Gastrocnemius medialis (tissue), 4 donors: ENCODE data around the gene PGPEP1. TPM values are rescaled to one million over a fixed set of nuclear protein-coding genes. Genes with fewer than 3 reads are reported as not detected.
A peak's percentile ranks its signal among the peaks of the same experiment; 100 is the strongest.

ENCODE experiments used
- ATAC-seq, 2 donors: fragments of 150-250 bp; one replicate each; pipeline ENCODE4 v1.9.1; 2016
- DNase-seq, 2 donors: peaks; one replicate each; pipeline ENCODE4 v3.0.0-alpha.2; 2019
- H3K27ac ChIP-seq, 4 donors: fragments of 200-600 bp; sonication (generic); 1 replicate in 1 of 4; 2 replicates in 3 of 4; pipeline ENCODE4 v1.5.1; 2016 to 2018; ENCODE audit warnings: mild to moderate bottlenecking in 2 of 4, moderate library complexity in 1 of 4
- H3K27me3 ChIP-seq, 3 donors: fragments of 200-600 bp; sonication (generic) in 2 of 3; 1 replicate in 1 of 3; 2 replicates in 2 of 3; pipeline versions ENCODE4 v1.5.1 to v1.6.0; 2016 to 2019; ENCODE audit warnings: mild to moderate bottlenecking in 1 of 3, moderate library complexity in 1 of 3
- H3K36me3 ChIP-seq, 2 donors: fragments of 200-600 bp; sonication (generic) in 1 of 2; one replicate each; pipeline ENCODE4 v1.5.1; 2017 to 2018
- H3K4me1 ChIP-seq, 2 donors: fragments of 200-600 bp; sonication (generic) in 1 of 2; one replicate each; pipeline ENCODE4 v1.5.1; 2016 to 2017; ENCODE audit warnings: mild to moderate bottlenecking in 2 of 2
- H3K4me3 ChIP-seq, 4 donors: fragments of 200-600 bp; sonication (generic) in 3 of 4; 1 replicate in 1 of 4; 2 replicates in 3 of 4; pipeline ENCODE4 v1.5.1; 2016 to 2019; ENCODE audit warnings: mild to moderate bottlenecking in 2 of 4
- H3K9me3 ChIP-seq, 3 donors: fragments of 200-600 bp; sonication (generic) in 2 of 3; 1 replicate in 1 of 3; 2 replicates in 2 of 3; pipeline ENCODE4 v1.5.1; 2016 to 2019
- CTCF ChIP-seq, 5 experiments: fragments of 450-650 bp in 3 of 5; fragments of 200-600 bp in 2 of 5; sonication (generic) in 2 of 5; IDR thresholded peaks in 4 of 5; conservative IDR thresholded peaks in 1 of 5; 1 replicate in 4 of 5; 2 replicates in 1 of 5; pipeline ENCODE4 v1.5.1; 2016 to 2019; ENCODE audit warnings: antibody characterized with exemption in 5 of 5, mild to moderate bottlenecking in 3 of 5, moderate library complexity in 3 of 5
- POLR2A ChIP-seq, 2 donors: fragments of 450-650 bp; IDR thresholded peaks; one replicate each; pipeline ENCODE4 v1.6.1; 2017; ENCODE audit warnings: antibody characterized with exemption in 2 of 2, mild to moderate bottlenecking in 2 of 2, moderate library complexity in 2 of 2
- in situ Hi-C, 4 donors: fragments of 200-750 bp; cut with MboI; loops; one replicate each; pipeline versions ENCODE4 v1.15.0 to v1.8.0; 2017; ENCODE audit warnings: low sequenced_read_pairs in 4 of 4
- intact Hi-C: fragments of 100-400 bp; cut with DNase I; formaldehyde crosslinking; loops from one replicate; pipeline ENCODE4 v1.15.1; 2023; ENCODE audit warnings: low total_unique reads
- total RNA-seq, 4 donors: library from RNA; depleted of rRNA; stranded (reverse); fragments of >200 nt; gene quantifications; one replicate each; pipeline versions ENCODE4 v1.1.0 to v1.2.3, GENCODE V29; 2016

The PGPEP1 gene
- total RNA-seq, 4 donors from 2014 or later: 11.7 to 42.3 (median 23.6) TPM

DNA sequence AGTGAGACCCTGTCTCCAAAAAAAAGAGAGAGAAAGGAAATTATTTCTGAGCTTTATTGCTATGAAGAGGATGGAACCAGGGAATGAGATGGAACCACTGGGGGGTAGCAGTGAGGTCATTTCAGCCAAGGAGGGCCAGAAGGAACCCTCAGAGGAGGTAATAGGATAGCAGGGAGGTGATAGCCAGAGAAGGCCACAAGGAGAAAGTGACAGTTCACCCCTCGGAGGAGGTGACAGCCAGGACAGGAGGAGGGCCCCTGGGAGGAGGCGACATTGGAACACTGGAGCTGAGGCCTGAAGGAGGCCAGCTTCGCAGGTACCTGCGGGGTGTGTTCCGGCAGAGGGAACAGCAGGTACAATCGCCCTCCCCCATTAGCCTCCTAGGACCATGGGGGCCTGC is 675 bp upstream of the PGPEP1 start:
- ATAC-seq (peak in 1 of 2 donors; percentile 32), DNase-seq (peak in 1 of 2 donors; percentile 40)
- intact Hi-C loops: no loop called here
- no peak for TF ChIP-seq POLR2A (IDR thresholded peaks at IDR 0.05)
- TF ChIP-seq CTCF (IDR thresholded peaks at IDR 0.05 in 4 of 5, conservative IDR thresholded peaks at IDR 0.05 in 1 of 5): peak in 1 of 5 experiments; percentile 19
- in situ Hi-C loops: loop anchor here in 1 of 4 donors (10.0 kb wide), 1 partner anchor 65 kb away; no protein-coding TSS in a partner anchor
- Histone ChIP-seq H3K4me3 (peak overlapping the region in 3 of 4 donors; percentile 71 to 91 (median 82)), H3K27me3 (no peaks in the 10 kb centered on the region), H3K9me3 (no peaks in the 10 kb centered on the region), H3K4me1 (peaks cover 0 to 5% of the 10 kb centered on the region in 2 donors), H3K27ac (peak overlapping the region; percentile 87 to 92 (median 88)), H3K36me3 (no peaks in the 10 kb centered on the region)

- H3K9me3 ChIP-seq: no peaks in the 10 kb centered on the region
- DNase-seq (peak in 1 of 2 donors; percentile 62), ATAC-seq (peak; percentile 20 to 28)
- H3K36me3 ChIP-seq: peaks cover 0 to 6% of the 10 kb centered on the region in 2 donors
- intact Hi-C loops (no loop called here), in situ Hi-C loops (loop anchor here in 1 of 4 donors (10.0 kb wide), 1 partner anchor 64 kb away; no protein-coding TSS in a partner anchor)
- TF ChIP-seq POLR2A (IDR thresholded peaks at IDR 0.05): peak; percentile 21 to 40
- TF ChIP-seq CTCF (IDR thresholded peaks at IDR 0.05 in 4 of 5, conservative IDR thresholded peaks at IDR 0.05 in 1 of 5): no peak
- H3K27ac ChIP-seq: peak overlapping the region; percentile 87 to 92 (median 88)
- H3K27me3 ChIP-seq: no peaks in the 10 kb centered on the region
- peaks cover 0 to 5% of the 10 kb centered on the region in 2 donors for H3K4me1 ChIP-seq
- peak overlapping the region; percentile 71 to 91 (median 84) for H3K4me3 ChIP-seq
Measured at GRCh38 chr19:18340990-18341868, 831 bp downstream of the PGPEP1 start.

DNA sequence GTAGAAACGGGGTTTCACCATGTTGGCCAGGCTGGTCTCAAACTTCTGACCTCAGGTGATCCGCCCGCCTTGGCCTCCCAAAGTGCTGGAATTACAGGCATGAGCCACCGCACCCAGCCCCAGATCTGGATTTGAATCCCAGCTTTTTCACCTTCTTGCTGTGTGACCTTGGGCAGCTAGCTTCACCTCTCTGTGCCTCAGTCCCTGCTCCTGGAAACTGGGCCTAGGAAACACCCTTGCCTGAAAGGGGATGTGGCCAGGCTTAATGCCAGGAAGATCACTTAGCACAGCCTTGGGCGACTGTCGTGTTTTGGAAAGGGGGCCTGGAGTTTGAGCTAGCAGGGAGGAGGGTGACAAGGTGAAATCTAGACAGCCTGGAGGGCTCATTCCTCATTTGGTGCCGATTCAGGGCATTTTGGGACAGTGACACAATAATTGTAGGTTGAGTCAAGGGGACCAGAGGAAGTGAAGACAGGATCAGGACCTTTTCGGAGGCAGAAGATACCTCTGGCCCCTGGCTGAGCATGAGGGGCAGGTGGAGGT is 1.8 kb downstream of the PGPEP1 start:
- peak overlapping the region; percentile 87 to 92 (median 88) for H3K27ac ChIP-seq
- no peak overlapping the region for H3K4me3 ChIP-seq
- H3K36me3 ChIP-seq: peaks cover 0 to 7% of the 10 kb centered on the region in 2 donors
- in situ Hi-C loops: loop anchor here in 1 of 4 donors (10.0 kb wide), 1 partner anchor 63 kb away; no protein-coding TSS in a partner anchor
- no peak for ATAC-seq
- H3K27me3 ChIP-seq: no peaks in the 10 kb centered on the region
- no peak for DNase-seq
- intact Hi-C loops: no loop called here
- no peaks in the 10 kb centered on the region for H3K9me3 ChIP-seq
- TF ChIP-seq POLR2A (IDR thresholded peaks at IDR 0.05) (no peak), CTCF (IDR thresholded peaks at IDR 0.05 in 4 of 5, conservative IDR thresholded peaks at IDR 0.05 in 1 of 5) (no peak)
- H3K4me1 ChIP-seq: peaks cover 0 to 5% of the 10 kb centered on the region in 2 donors

GRCh38 chr19:18344582-18344950 is 4.2 kb downstream of the PGPEP1 start:
- Histone ChIP-seq H3K9me3 (no peaks in the 10 kb centered on the region), H3K36me3 (peaks cover 0 to 7% of the 10 kb centered on the region in 2 donors), H3K27ac (peak overlapping the region in 1 of 4 donors; percentile 13), H3K27me3 (no peaks in the 10 kb centered on the region), H3K4me1 (peaks cover 0 to 5% of the 10 kb centered on the region in 2 donors), H3K4me3 (no peak overlapping the region)
- ATAC-seq (no peak), DNase-seq (no peak)
- intact Hi-C loops: no loop called here
- in situ Hi-C loops: loop anchor here in 1 of 4 donors (10.0 kb wide), 1 partner anchor 60 kb away; no protein-coding TSS in a partner anchor
- TF ChIP-seq CTCF (IDR thresholded peaks at IDR 0.05 in 4 of 5, conservative IDR thresholded peaks at IDR 0.05 in 1 of 5) (no peak), POLR2A (IDR thresholded peaks at IDR 0.05) (no peak)
